ENCODE results near the gene ACVR1B. TPM values are rescaled to one million over a fixed set of nuclear protein-coding genes. Genes with fewer than 3 reads are reported as not detected.

Gene ACVR1B
- total and polyA plus RNA-seq, 4 donors = 16.1 to 50.5 (median 37.8) TPM

- Histone ChIP-seq H3K9me3 (ENCODE audit: control insufficient read depth, insufficient read depth, low read length) (no peaks in the 10 kb centered on the region), H3K4me1 (ENCODE audit: control insufficient read depth, insufficient read depth, low read length) (no peaks in the 10 kb centered on the region), H3K36me3 (ENCODE audit: control insufficient read depth, insufficient read depth, low read length) (peaks cover 52% of the 10 kb centered on the region), H3K27me3 (ENCODE audit: control insufficient read depth, insufficient read depth, low read length) (no peaks in the 10 kb centered on the region), H3K27ac (ENCODE audit: low read depth, low read length) (no peak overlapping the region), H3K4me3 (ENCODE audit: low read depth, low read length) (no peak overlapping the region)
- DNase-seq (ENCODE audit: low read depth in 4 of 6, low spot score in 6 of 6) = no peak
- WGBS (ENCODE audit: insufficient coverage) = no CpG with 5 or more reads among the region's 8 CpGs
Observed at GRCh38 chr12:51986834-51987233, 35.3 kb downstream of the ACVR1B start.

- no peaks in the 10 kb centered on the region for H3K4me1 ChIP-seq (ENCODE audit: control insufficient read depth, insufficient read depth, low read length)
- DNase-seq (ENCODE audit: low read depth in 4 of 6, low spot score in 6 of 6) = no peak
- no peaks in the 10 kb centered on the region for H3K27me3 ChIP-seq (ENCODE audit: control insufficient read depth, insufficient read depth, low read length)
- WGBS (ENCODE audit: insufficient coverage) = 81% methylated on average over 2 of the region's 5 CpGs
- peaks cover 54% of the 10 kb centered on the region for H3K36me3 ChIP-seq (ENCODE audit: control insufficient read depth, insufficient read depth, low read length)
- H3K9me3 ChIP-seq (ENCODE audit: control insufficient read depth, insufficient read depth, low read length) = no peaks in the 10 kb centered on the region
- H3K4me3 ChIP-seq (ENCODE audit: low read depth, low read length) = no peak overlapping the region
- H3K27ac ChIP-seq (ENCODE audit: low read depth, low read length) = no peak overlapping the region
Observed at GRCh38 chr12:51992246-51992645, 40.7 kb downstream of the ACVR1B start.

- Histone ChIP-seq H3K27me3 (ENCODE audit: control insufficient read depth, insufficient read depth, low read length) (no peaks in the 10 kb centered on the region), H3K4me1 (ENCODE audit: control insufficient read depth, insufficient read depth, low read length) (no peaks in the 10 kb centered on the region), H3K36me3 (ENCODE audit: control insufficient read depth, insufficient read depth, low read length) (peaks cover 46% of the 10 kb centered on the region), H3K4me3 (ENCODE audit: low read depth, low read length) (no peak overlapping the region), H3K27ac (ENCODE audit: low read depth, low read length) (no peak overlapping the region), H3K9me3 (ENCODE audit: control insufficient read depth, insufficient read depth, low read length) (no peaks in the 10 kb centered on the region)
- DNase-seq (ENCODE audit: low read depth in 4 of 6, low spot score in 6 of 6) = no peak
- 89% methylated on average over 11 of the region's 17 CpGs for WGBS (ENCODE audit: insufficient coverage)
Observed at GRCh38 chr12:51994539-51994820, 43.0 kb downstream of the ACVR1B start.

- H3K9me3 ChIP-seq (ENCODE audit: control insufficient read depth, insufficient read depth, low read length) = no peaks in the 10 kb centered on the region
- no peak for DNase-seq (ENCODE audit: low read depth in 4 of 6, low spot score in 6 of 6)
- H3K4me1 ChIP-seq (ENCODE audit: control insufficient read depth, insufficient read depth, low read length) = no peaks in the 10 kb centered on the region
- no peak overlapping the region for H3K27ac ChIP-seq (ENCODE audit: low read depth, low read length)
- peaks cover 44% of the 10 kb centered on the region for H3K36me3 ChIP-seq (ENCODE audit: control insufficient read depth, insufficient read depth, low read length)
- H3K27me3 ChIP-seq (ENCODE audit: control insufficient read depth, insufficient read depth, low read length) = no peaks in the 10 kb centered on the region
- H3K4me3 ChIP-seq (ENCODE audit: low read depth, low read length) = no peak overlapping the region
- WGBS (ENCODE audit: insufficient coverage) = 68% methylated on average over 4 of the region's 4 CpGs
Observed at GRCh38 chr12:51994959-51995358, 43.5 kb downstream of the ACVR1B start.

- H3K36me3 ChIP-seq (ENCODE audit: control insufficient read depth, insufficient read depth, low read length) = peaks cover 38% of the 10 kb centered on the region
- no peak overlapping the region for H3K27ac ChIP-seq (ENCODE audit: low read depth, low read length)
- no peak overlapping the region for H3K4me3 ChIP-seq (ENCODE audit: low read depth, low read length)
- no peak for DNase-seq (ENCODE audit: low read depth in 4 of 6, low spot score in 6 of 6)
- no peaks in the 10 kb centered on the region for H3K4me1 ChIP-seq (ENCODE audit: control insufficient read depth, insufficient read depth, low read length)
- 67% methylated on average over 3 of the region's 5 CpGs for WGBS (ENCODE audit: insufficient coverage)
- H3K27me3 ChIP-seq (ENCODE audit: control insufficient read depth, insufficient read depth, low read length) = no peaks in the 10 kb centered on the region
- H3K9me3 ChIP-seq (ENCODE audit: control insufficient read depth, insufficient read depth, low read length) = no peaks in the 10 kb centered on the region
Observed at GRCh38 chr12:51997136-51997535, 45.6 kb downstream of the ACVR1B start.

GRCh38 chr12:52003016-52003550 is 51.6 kb downstream of the ACVR1B start:
- Histone ChIP-seq H3K9me3 (ENCODE audit: control insufficient read depth, insufficient read depth, low read length) (no peaks in the 10 kb centered on the region), H3K27me3 (ENCODE audit: control insufficient read depth, insufficient read depth, low read length) (peaks cover 21% of the 10 kb centered on the region), H3K27ac (ENCODE audit: low read depth, low read length) (no peak overlapping the region), H3K4me1 (ENCODE audit: control insufficient read depth, insufficient read depth, low read length) (peaks cover 27% of the 10 kb centered on the region), H3K4me3 (ENCODE audit: low read depth, low read length) (no peak overlapping the region), H3K36me3 (ENCODE audit: control insufficient read depth, insufficient read depth, low read length) (peaks cover 9% of the 10 kb centered on the region)
- no peak for DNase-seq (ENCODE audit: low read depth in 4 of 6, low spot score in 6 of 6)
- 83% methylated on average over 8 of the region's 8 CpGs for WGBS (ENCODE audit: insufficient coverage)

GRCh38 chr12:52003591-52003990 is 52.1 kb downstream of the ACVR1B start:
- H3K4me1 ChIP-seq (ENCODE audit: control insufficient read depth, insufficient read depth, low read length) = peaks cover 29% of the 10 kb centered on the region
- DNase-seq (ENCODE audit: low read depth in 4 of 6, low spot score in 6 of 6) = no peak
- no peaks in the 10 kb centered on the region for H3K9me3 ChIP-seq (ENCODE audit: control insufficient read depth, insufficient read depth, low read length)
- H3K27ac ChIP-seq (ENCODE audit: low read depth, low read length) = no peak overlapping the region
- peaks cover 9% of the 10 kb centered on the region for H3K36me3 ChIP-seq (ENCODE audit: control insufficient read depth, insufficient read depth, low read length)
- WGBS (ENCODE audit: insufficient coverage) = 75% methylated on average over 5 of the region's 6 CpGs
- no peak overlapping the region for H3K4me3 ChIP-seq (ENCODE audit: low read depth, low read length)
- H3K27me3 ChIP-seq (ENCODE audit: control insufficient read depth, insufficient read depth, low read length) = peaks cover 21% of the 10 kb centered on the region

- DNase-seq (ENCODE audit: low read depth in 4 of 6, low spot score in 6 of 6) = peak in 2 of 6 donors; percentile 39 to 63
- H3K9me3 ChIP-seq (ENCODE audit: control insufficient read depth, insufficient read depth, low read length) = no peaks in the 10 kb centered on the region
- no peak overlapping the region for H3K27ac ChIP-seq (ENCODE audit: low read depth, low read length)
- 100% methylated on average over 1 of the region's 5 CpGs for WGBS (ENCODE audit: insufficient coverage)
- H3K4me3 ChIP-seq (ENCODE audit: low read depth, low read length) = no peak overlapping the region
- peaks cover 10% of the 10 kb centered on the region for H3K36me3 ChIP-seq (ENCODE audit: control insufficient read depth, insufficient read depth, low read length)
- H3K27me3 ChIP-seq (ENCODE audit: control insufficient read depth, insufficient read depth, low read length) = peaks cover 21% of the 10 kb centered on the region
- H3K4me1 ChIP-seq (ENCODE audit: control insufficient read depth, insufficient read depth, low read length) = peaks cover 35% of the 10 kb centered on the region
Observed at GRCh38 chr12:52004042-52004648, 52.6 kb downstream of the ACVR1B start.

GRCh38 chr12:52005218-52005902 is 53.9 kb downstream of the ACVR1B start:
- no peaks in the 10 kb centered on the region for H3K9me3 ChIP-seq (ENCODE audit: control insufficient read depth, insufficient read depth, low read length)
- H3K4me3 ChIP-seq (ENCODE audit: low read depth, low read length) = no peak overlapping the region
- H3K27ac ChIP-seq (ENCODE audit: low read depth, low read length) = no peak overlapping the region
- DNase-seq (ENCODE audit: low read depth in 4 of 6, low spot score in 6 of 6) = no peak
- peaks cover 14% of the 10 kb centered on the region for H3K36me3 ChIP-seq (ENCODE audit: control insufficient read depth, insufficient read depth, low read length)
- peaks cover 47% of the 10 kb centered on the region for H3K4me1 ChIP-seq (ENCODE audit: control insufficient read depth, insufficient read depth, low read length)
- 77% methylated on average over 8 of the region's 10 CpGs for WGBS (ENCODE audit: insufficient coverage)
- H3K27me3 ChIP-seq (ENCODE audit: control insufficient read depth, insufficient read depth, low read length) = peaks cover 21% of the 10 kb centered on the region
